Heart left ventricle (tissue), 13 donors: Measurements from ENCODE around the gene SF3B3.

Experiments
- POLR2A ChIP-seq, 2 donors: fragments of 450-650 bp; IDR thresholded peaks; one replicate each; pipeline ENCODE4 v1.6.1; 2017; ENCODE audit warnings: antibody characterized with exemption in 2 of 2, mild to moderate bottlenecking in 2 of 2, moderate library complexity in 2 of 2
- TF ChIP-seq, protein P1 (sequence below), 12 donors: fragments of 200-600 bp; sonication (generic) in 4 of 12; IDR thresholded peaks; one replicate each; pipeline versions ENCODE4 v1.5.0 to v1.8.0; 2018 to 2022; ENCODE audit warnings: antibody characterized with exemption in 12 of 12, mild to moderate bottlenecking in 5 of 12
- donor health status: ischemic (EF 13 %, LVEDD 7.1; RV severe dilation, severe dysfunction).
- donor health status: DM: no; HTN: yes; CAD: no.
- donor health status: DM: no; HTN: no; CAD: no.
- donor health status: ischemic (EF 25% LVEDD 6.9; RV normal size, moderate dysfunction).
- donor health status: ischemic (EF 25% LVEDD 5.7; RV mildly dilated, moderate dysfunction).
- donor health status: ischemic (EF 35%, LVEDD 5.7; RV mildly dilated, moderate dysfunction).
- donor health status: nonischemic (EF 11% LVEDD 7.7; RV severe dilation, severe dysfunction).
- donor health status: DM: yes; HTN: yes; CAD: no.
- donor health status: PGD.
- donor health status: ischemic (EF 29% LVEDD 5.4; RV normal size, mild dysfunction).
- donor health status: nonischemic (EF 23%, LVEDD 6.1; RV moderate dilation, normal function).

GRCh38 chr16:70614208-70614951 is 90.8 kb downstream of the SF3B3 start:
- TF ChIP-seq, protein P1, sequence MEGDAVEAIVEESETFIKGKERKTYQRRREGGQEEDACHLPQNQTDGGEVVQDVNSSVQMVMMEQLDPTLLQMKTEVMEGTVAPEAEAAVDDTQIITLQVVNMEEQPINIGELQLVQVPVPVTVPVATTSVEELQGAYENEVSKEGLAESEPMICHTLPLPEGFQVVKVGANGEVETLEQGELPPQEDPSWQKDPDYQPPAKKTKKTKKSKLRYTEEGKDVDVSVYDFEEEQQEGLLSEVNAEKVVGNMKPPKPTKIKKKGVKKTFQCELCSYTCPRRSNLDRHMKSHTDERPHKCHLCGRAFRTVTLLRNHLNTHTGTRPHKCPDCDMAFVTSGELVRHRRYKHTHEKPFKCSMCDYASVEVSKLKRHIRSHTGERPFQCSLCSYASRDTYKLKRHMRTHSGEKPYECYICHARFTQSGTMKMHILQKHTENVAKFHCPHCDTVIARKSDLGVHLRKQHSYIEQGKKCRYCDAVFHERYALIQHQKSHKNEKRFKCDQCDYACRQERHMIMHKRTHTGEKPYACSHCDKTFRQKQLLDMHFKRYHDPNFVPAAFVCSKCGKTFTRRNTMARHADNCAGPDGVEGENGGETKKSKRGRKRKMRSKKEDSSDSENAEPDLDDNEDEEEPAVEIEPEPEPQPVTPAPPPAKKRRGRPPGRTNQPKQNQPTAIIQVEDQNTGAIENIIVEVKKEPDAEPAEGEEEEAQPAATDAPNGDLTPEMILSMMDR (IDR thresholded peaks at IDR 0.05) = no peak
- TF ChIP-seq POLR2A (IDR thresholded peaks at IDR 0.05) = no peak
